D721Med (cell line): Measurements from ENCODE around the gene KDM4C.

Experiments used
- DNase-seq: peaks from one replicate; pipeline ENCODE4 v3.0.0; 2011; ENCODE audit warnings: low spot score; ENCODE audit not compliant: insufficient read length
- FAIRE-seq: peaks from 2 replicates; lab custom pipeline; 2011; peaks lifted over from hg19 to GRCh38; lab: Jason Lieb, UNC
- CTCF ChIP-seq: IDR thresholded peaks from 2 replicates; pipeline ENCODE4 v1.5.1; 2012; ENCODE audit warnings: mild to moderate bottlenecking, control low read depth; ENCODE audit not compliant: insufficient read depth; ENCODE audit errors: missing control alignments

The KDM4C gene

DNA sequence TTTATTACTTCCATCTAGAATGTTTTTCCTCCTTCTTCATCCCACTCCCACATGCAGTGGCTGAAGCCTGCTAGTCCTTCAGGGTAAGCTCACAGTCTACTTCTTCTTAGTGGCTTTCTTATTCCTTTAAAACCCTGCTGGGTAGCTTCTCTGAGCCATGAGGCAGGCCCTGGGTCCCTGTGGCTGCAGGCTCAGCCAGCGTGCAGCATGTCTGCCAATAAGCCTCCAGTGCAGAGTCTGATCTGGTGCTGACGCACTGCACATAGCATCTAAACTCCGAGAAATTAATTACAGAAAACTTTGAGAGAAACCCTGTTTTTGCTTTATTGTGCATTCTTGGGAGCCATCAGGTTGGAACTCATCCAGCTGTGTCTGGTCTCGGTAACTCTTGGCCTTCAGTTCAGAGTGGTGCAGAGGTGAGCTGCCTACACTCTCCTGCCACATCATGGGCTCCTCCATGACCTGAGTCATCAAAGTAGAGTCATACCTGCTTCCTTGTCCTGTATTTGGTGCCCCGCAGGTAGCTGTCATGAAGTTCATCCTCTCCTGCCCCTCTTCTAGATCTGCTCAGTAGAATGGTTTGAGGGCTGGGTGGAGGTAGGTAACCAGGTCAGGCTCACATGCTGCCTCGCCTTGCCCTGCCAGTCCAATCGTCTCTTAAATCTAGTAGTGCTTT lies 339.4 kb downstream of the KDM4C start:
- no peak for TF ChIP-seq CTCF
- FAIRE-seq (no peak), DNase-seq (no peak)

DNA sequence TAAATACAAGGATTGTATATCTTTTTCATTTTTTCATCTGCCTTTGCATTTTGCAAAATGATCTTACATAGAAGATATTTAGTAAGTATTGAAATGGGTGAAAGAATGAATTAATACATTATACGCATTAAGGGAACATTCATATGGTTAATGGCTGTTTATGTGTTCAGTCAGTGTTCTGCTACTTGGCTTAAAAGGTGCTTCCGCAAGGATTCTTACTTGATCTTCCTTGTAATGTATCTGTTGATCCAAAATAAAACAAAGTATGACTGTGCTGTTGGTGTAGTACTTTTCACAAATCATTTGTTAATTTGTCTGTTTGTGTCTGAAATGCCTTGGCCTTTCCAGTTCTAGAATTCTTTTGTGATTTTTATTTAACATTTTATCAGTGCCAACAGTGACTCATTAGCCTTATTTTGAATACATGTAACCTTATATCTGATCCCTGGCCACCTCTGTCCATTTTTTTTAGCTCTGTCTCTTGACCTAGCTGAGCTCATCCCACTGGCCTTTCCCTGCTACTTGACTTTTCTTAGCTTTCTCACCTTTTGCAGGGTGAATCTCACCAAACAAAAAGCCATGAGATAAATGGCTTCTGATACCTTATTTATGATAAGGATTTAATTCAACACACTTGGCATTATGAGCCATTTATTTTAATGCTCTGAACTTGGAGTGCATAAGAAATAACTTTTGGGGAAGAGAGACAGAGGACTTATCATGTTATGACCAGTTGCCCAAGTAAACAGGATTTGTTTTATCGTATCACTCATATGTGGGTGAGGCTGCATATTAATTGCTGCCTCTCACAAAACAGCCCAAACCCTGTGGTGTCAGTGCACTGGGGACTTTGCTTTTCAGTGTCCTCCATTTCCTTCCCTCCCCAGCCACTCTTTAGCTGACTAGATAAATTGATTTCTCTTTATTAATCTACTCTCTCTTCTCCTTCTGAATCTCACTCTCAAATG lies 340.3 kb downstream of the KDM4C start:
- DNase-seq = no peak
- no peak for FAIRE-seq

DNA sequence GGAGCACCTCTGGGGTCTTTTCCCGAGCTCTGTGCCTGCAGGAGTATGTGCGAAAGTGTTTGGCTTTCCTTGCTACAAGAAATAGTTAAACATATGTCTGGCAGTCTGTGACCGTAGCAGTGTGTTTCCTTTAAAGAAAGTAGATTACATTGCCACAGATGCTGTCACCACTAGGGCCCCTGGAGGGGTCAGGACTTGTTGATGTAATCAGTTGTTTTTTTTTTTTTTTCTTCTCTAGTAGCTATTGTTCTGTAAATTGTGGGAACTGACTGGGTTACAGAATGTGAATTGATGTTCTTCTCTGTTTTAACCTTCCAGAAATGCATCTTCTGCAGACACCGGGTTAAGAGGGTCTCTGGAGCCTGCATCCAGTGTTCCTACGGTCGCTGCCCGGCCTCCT lies 345.6 kb downstream of the KDM4C start:
- TF ChIP-seq CTCF = no peak
- FAIRE-seq = no peak
- DNase-seq = no peak

More for the DNA sequence above, 340.3 kb downstream of the KDM4C start:
- no peak for TF ChIP-seq CTCF

DNA sequence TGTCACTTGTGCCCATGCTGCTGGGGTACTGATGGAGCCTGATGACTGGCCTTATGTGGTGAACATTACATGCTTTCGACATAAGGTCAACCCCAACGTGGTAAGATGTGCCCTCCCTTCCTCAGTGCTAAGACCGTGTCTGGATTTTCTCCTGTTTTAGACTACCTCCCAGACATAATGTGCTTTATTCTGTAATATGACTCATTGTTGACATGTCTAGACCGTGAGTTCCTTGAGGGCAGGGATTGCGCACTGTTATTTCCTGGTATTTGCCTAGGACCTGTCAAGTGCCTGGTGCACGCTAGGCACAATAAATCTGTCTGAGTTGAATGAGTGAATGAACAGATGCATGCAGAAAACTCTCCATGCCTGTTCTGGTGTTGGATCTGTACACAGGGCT lies 346.0 kb downstream of the KDM4C start:
- no peak for FAIRE-seq
- no peak for TF ChIP-seq CTCF
- no peak for DNase-seq

- no peak for FAIRE-seq
- no peak for TF ChIP-seq CTCF
Observed at GRCh38 chr9:7104625-7105024, 346.9 kb downstream of the KDM4C start.

DNA sequence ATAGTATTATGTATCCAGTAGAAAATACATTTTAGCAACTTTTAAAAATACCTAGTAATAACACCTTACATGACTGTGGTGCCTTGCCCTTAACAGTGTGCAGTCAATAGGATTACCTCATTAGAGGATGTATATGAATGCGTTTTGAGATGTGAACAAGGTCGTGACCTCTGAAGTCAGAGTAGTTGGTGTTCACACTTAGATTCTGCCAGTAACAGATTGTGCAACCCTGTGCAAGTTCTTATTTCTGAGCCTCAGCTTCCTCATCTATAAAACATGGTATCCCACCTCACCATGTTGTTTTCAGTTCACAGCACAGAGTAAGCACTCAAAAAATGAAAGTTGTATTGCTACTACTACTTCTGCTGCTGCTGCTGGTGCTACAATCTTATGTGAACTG lies 347.3 kb downstream of the KDM4C start:
- DNase-seq (no peak), FAIRE-seq (no peak)
- TF ChIP-seq CTCF = no peak

More at GRCh38 chr9:7104625-7105024, 346.9 kb downstream of the KDM4C start:
- no peak for DNase-seq
